HG02938 (cell line): ENCODE results near the gene HBP1.
"Not testable (repeated sequence)": the region's sequence is repeated elsewhere in the genome, so short reads cannot be mapped to it uniquely, and the experiment has no call there.

Experiments used
- ATAC-seq: cut with Tn5 transposase; IDR thresholded peaks from one replicate; pipeline ENCODE4 v1.9.1; 2021; ENCODE audit warnings: mild to moderate bottlenecking, moderate library complexity; ENCODE audit not compliant: unreplicated experiment

HBP1 gene

GRCh38 chr7:107152011-107152410 is 16.8 kb upstream of the HBP1 start:
- no peak for ATAC-seq

GRCh38 chr7:107154826-107155225 is 14.0 kb upstream of the HBP1 start:
- no peak for ATAC-seq

GRCh38 chr7:107155726-107156125 is 13.1 kb upstream of the HBP1 start:
- not testable (repeated sequence) for ATAC-seq

GRCh38 chr7:107157091-107157490 is 11.7 kb upstream of the HBP1 start:
- no peak for ATAC-seq

GRCh38 chr7:107158028-107158427 is 10.8 kb upstream of the HBP1 start:
- ATAC-seq = no peak

GRCh38 chr7:107160389-107160788 is 8.4 kb upstream of the HBP1 start:
- ATAC-seq = no peak

- no peak for ATAC-seq
Measured at GRCh38 chr7:107161415-107161814, 7.4 kb upstream of the HBP1 start.

GRCh38 chr7:107162475-107162874 is 6.3 kb upstream of the HBP1 start:
- no peak for ATAC-seq

- ATAC-seq = no peak
Measured at GRCh38 chr7:107164092-107164491, 4.7 kb upstream of the HBP1 start.

- no peak for ATAC-seq
Measured at GRCh38 chr7:107165341-107165740, 3.5 kb upstream of the HBP1 start.

GRCh38 chr7:107166736-107167426 is 1.9 kb upstream of the HBP1 start:
- no peak for ATAC-seq

- no peak for ATAC-seq
Measured at GRCh38 chr7:107167483-107168232, 1.1 kb upstream of the HBP1 start.

- peak; percentile 18 for ATAC-seq
Measured at GRCh38 chr7:107169120-107170050, 582 bp downstream of the HBP1 start.

GRCh38 chr7:107170051-107170915 is 1.5 kb downstream of the HBP1 start:
- no peak for ATAC-seq

GRCh38 chr7:107171496-107171895 is 2.7 kb downstream of the HBP1 start:
- ATAC-seq = no peak

GRCh38 chr7:107172276-107173032 is 3.7 kb downstream of the HBP1 start:
- ATAC-seq = no peak

GRCh38 chr7:107173191-107173590 is 4.4 kb downstream of the HBP1 start:
- ATAC-seq = no peak

GRCh38 chr7:107173691-107174406 is 5.0 kb downstream of the HBP1 start:
- peak; percentile 50 for ATAC-seq
